ENCODE data around the gene RFTN1.
"Not testable (repeated sequence)": the region's sequence is repeated elsewhere in the genome, so short reads cannot be mapped to it uniquely, and the experiment has no call there.

The RFTN1 gene

DNA sequence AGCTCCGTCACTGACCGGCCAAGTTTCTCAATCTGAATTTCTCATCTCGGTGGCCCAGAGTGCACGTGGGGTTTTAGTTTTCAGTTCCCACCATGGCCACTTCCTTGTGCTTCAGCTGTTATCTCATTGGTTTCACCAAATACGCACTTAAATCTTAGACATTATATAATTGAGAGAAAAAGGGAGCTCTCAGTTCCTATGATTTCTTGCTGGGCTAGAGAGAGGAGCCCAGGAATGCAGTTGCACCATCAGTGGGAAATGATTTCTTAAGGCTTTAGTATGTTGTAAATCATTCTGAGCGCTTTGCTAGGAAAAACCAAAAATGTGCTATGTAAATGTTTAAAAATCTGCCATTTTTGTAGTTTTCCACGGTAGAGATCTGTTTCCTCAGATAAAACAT is 195.3 kb downstream of the RFTN1 start:
- DNase-seq = peak; percentile 77

DNA sequence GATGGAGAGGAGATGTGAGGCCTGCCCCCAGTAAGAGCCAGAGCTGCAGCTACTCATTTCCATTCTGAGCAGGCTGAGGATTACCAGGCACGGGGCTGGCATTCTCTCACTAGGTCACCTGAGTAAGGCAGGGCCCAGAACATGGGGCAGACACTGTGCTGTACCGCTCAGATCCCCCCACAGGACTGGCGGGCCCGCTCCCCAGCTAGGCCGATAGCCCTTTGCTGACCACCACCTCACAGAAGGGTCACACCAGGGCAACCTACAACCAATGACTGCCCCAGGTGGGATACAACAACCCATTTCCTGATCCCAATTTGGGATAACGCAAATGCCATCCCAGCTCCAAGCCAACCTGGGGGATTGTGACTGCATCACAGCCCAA is 195.9 kb downstream of the RFTN1 start:
- no peak for DNase-seq

DNA sequence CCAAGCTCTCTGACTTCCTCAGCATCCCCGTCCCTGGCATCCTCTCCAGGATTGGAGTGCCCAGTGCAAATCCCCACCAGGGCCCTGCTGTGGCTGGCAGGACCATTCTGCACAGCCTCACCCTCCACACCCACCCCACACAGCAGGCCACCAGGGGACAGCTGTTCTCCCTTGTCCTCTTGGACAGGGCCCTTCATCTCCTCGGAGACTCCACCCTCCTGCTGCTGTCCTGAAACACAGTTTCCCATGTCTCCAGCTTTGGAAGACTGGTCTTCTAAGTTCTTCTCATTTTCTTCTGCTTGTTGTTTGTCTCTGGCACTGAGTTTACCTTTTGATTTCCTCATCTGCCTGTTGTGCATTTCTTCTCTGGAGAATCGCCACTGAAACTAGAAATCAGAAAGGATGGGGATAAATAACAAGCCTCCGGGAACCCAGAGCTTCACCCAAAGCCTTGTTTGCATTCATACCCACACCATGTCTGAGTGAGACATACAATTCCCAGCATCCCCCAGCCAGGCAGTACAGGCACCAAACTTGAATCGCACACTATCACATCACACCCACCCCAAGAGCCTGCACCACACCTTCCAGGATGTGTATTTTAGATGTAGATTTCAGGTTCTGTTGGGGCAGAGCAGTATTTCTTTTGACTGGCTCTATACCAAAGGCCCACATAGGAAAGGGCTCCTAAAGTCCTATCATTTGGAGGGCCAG is 196.5 kb downstream of the RFTN1 start:
- no peak for DNase-seq

DNA sequence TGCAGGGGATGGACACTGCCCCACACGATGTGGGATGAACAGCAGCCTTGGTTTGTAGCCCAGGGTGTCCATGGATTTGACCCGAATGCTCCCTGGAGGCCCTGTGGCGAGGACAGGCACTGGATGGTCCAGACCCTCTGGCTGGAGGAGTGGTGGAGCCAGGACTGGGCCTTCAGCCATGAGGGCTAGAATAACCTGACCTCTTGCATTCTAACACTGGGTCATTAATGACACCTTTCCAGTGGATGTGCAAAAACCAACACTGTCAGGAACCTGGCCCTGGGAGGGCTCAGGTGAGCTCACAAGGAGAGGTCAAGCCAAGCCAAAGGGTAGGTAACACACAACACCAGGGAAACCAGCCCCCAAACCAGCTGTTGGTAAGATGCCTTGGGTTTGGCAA is 197.1 kb downstream of the RFTN1 start:
- DNase-seq = no peak

DNA sequence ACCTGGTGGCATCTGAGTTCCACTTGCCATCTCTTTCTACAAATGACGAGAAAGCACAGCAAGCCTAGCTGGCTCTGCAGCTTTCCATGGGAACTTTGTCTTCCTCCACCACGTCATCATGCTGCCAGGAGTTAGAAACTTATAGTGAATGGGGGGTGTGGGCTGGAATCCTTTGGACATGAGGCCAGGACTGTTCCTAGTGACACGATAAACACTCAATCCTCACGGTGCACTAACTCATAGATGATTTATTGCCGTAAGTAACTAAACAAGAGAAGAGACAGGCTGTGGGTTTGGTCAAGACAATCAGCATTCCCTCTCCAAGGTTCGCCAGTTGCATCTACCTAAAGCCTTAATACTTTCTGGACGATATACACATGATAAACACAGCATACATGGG is 197.9 kb downstream of the RFTN1 start:
- no peak for DNase-seq

DNA sequence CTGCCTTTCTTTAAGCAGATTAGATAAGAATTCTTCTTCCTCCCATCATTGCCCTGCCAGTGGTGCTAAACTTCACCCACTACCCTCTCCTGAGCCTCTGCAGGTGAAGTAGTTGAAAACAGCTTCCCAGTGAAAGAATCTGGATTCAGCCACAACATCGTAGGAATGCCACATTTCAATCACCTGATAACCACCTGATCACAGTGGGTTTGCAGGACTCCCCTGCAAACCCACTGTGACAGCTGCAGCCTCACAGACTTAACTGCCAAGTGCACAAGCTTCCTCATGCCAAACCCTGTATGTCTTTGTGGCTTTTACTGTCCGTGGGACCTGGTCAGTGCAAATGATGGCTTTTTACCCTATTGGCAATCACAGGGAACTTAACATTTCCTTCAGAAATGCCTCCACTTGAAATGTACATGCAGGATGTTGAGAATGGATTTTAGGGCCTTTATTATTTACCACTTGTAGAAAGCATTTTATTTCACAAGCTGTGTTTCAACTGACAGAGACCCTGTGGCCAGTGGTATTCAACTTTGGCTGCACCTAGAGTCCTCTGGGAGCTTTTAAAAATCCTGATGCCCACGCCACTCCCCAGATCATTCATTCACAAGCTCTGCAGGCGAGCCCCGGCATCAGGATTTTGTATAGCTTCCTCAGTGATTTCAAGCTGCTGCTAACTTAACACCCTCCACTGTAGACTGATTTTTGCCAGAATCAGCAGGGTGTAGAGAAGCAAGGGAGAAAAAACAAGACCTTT is 199.4 kb downstream of the RFTN1 start:
- no peak for DNase-seq

DNA sequence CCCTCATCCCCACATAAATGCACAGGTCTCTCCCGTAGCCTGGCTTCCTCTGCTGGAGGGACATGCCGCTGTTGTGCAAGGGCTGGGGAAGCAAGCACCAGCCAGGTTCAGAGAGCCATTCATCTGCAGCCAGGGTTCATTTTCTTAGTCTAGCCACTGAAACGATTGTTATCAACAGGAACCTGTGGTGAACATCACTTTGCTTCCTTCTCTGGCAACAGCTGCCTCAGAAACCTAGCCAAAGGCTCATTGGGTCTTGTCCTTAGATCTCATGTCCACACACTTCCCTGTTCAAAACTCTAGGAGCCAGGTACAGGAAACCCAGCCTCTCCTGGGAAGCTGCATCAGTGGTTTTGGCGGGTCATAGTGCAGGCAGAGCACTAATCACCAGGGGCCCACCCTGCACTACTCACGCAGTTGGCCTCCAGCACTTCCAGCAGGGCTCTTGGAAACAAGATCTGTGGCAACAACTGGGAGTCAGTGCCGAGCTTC is 201.5 kb downstream of the RFTN1 start:
- DNase-seq = no peak

DNA sequence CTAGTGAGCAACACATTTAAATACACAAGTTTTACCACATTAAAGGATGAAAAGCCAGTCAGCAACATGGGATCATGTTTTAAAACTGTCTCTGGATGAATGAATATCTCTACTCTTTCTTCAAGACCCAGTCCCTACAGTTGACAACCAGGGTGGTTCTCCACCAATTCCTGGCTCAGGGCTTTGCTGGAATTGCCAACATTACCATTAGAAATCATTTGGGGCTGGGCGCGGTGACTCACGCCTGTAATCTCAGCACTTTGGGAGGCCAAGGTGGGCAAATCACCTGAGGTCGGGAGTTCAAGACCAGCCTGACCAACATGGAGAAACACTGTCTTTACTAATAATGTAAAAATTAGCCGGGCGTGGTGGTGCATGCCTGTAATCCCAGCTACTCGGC is 203.0 kb downstream of the RFTN1 start:
- DNase-seq = not testable (repeated sequence)

DNA sequence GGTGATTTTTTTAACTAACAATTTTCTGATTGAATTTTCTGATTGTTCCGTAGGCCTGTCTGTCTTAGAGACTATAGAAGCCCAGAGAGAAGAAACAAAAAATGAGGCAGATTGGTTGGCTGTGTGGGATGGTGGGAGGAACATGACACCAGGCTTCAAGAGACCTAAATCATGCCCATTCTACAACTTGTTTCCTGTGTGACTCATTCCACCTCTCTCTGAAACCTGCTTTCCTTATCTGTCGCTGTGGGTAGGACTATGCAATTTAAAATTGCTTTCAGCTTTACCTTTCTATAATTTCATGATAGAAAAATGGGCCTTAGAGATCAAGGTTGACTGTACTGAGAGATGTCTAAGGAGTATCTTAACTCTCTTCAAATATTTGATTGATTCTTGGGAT is 203.9 kb downstream of the RFTN1 start:
- peak; percentile 30 for DNase-seq

DNA sequence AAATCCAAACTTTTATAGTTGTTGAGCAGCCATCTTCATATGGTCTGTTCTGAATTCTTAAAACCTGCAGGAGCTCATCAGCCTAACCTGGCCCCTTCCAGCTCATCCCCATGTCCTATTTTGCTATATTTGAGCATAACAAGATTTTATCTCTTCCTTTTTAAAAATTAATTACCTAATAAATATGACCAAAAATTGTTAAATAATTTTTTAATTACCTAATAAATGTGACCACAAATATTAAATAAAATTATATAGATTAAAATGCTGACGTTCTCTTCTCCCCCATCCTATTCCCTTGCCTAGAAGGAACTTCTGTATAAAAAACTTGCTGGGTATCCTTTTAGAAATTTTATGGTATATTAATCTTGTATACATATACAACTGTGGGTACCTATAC is 204.8 kb downstream of the RFTN1 start:
- no peak for DNase-seq

DNA sequence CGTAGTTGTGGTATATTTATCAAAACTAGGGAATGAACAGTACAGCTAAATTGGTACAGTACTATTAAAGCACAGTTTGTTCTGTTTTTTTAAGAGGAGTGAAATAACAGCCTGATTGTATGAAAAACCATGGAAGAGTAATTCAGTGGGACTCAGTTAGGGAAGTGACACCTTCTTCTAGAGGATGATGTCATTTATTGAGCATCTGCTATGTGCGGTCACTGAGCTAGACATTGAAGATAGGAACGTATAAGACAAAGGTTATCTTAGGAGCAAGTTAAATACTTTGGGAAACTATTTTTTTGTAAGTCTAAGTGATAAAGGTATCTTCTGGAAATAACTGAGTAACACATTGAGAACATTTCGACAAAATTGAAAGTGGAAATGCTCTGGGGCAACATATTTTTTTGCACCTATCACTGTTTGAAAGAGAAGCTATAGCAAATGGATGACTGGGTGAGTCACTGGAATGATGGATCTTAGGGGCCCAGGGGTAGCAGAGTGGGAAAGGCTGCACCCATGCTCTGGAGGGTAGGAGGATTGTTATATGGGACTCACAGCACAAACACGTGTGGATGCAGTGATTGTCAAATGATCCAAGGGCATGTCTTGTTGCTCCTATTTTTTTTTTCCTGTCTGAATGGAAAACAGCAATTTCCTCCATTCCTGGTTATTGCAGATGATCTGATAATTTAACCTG is 205.5 kb downstream of the RFTN1 start:
- no peak for DNase-seq

DNA sequence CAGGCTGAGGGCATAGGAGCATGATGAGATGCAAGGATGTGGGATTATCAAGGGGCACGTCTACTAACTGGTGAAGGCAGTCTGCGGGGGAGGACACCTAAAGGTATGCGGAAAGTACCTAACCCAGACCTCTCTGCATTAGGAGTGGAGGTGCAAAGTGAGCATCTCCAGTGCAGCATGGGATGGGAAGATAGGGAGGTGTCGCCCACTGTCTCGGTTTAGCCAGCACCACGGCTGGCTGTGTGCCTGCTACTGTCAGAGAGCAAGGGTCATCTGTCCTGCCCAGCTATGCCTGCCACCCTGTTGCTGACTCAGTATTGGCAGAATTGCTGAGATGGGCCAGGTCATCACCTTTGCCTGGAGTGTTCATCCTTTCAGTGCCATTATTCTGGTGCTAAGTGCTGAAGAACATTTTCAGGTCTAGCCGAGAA is 208.4 kb downstream of the RFTN1 start:
- no peak for DNase-seq

DNA sequence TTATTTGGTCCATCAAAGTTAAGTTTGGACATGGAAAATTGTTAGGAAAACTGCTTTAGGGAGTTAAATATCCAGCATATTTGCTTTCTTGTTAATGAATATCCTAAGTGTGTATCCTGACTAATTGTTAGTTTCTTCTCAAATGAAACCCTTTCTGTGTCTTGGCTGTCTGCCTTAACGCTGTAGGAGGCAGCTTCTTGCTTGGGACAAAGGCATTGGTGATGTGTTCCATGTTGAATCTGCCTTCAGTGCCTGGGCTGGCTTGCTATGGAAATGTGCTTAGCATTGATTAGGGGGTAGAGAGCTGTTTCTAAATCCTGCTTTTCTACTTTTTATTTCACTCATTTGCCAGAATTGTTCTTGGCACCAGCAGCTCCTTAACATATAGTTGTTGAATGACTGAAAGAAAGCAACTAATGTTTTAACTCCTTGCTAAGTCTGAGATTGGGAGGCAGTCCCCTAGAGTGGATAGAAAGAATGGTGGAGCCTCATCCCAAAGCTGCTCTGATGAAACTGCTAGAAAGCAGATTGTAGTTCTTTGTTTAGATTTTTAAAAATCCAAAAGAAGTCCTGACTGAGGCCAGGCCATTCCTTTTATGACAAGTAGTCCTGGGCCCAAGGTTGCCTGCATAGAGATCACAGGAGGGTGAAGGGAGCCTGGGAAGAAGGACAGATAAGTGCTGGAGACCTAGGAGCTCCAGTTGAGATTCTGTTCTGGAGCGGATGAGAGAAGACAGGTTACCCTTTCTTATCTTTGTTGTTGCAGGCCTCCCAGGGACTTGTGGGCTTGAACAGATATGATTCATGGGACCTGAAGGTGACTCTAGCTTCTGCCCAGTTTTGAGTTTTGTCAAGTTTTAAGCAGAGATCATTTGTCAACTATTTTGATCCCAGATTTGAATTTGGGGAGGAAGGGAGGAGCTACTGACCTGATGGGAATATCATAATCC is 209.2 kb downstream of the RFTN1 start:
- no peak for DNase-seq

DNA sequence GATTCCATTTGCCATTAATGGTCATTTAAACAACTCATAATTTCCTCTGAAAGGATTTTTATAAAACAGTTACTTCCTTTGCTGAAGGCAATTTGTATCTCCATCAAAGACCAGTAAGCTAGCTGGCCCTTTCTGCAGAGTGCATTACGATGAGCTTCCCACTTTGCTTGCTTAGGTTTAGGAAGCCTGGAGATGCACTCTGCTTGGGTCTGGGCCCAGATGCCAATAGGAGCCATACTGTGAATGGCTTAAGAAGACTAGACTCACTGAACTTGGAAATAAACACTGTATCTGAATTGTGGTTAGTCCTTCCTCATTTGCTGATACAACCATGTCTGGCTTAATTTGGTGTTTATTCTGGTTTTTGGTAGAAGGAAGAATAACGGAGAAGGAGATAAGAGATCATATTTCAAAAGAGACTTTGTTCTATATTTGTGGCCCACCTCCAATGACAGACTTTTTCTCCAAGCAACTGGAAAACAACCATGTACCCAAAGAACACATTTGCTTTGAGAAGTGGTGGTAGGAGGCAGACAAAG is 210.4 kb downstream of the RFTN1 start:
- DNase-seq = no peak

DNA sequence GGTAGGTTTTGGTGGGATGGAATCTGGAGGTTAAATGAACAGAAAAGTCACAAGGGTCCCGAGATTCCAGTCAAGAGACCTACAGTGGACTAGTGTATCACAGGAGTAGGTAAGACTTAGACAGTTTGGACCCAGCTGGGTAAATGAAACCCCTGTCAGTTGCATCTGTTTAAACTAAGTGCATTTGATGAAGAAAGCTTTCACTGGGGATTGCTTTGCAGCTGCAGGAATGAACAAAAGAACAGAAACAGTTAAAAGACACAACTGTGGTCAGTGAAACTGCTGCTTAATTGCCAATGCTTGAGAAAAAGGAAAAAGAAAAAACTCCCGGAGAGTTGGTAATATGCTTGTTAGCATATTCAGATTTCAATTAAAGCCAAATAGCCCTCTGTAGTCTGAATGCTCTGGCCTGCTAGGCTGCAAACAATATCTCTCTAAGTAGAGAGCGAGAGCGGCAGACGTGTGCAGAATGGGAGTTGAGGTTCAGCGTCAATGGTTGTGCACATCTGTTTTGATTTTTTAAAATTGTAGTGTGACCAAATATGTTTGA is 211.3 kb downstream of the RFTN1 start:
- DNase-seq = no peak

DNA sequence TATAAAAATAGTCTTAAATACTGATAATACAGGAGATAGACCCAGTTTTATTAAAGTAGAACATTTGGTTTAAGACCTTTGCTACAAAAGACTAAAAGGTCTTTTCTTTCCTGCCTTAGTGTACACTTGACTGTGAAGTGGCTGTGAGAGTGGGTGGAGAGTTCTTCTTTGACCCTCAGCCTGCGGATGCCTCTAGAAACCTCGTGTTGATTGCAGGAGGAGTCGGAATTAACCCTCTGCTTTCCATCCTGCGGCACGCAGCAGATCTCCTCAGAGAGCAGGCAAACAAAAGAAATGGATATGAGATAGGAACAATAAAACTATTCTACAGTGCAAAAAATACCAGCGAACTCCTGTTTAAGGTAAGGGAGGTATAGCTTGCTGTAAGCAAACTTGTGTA is 212.0 kb downstream of the RFTN1 start:
- DNase-seq = no peak

DNA sequence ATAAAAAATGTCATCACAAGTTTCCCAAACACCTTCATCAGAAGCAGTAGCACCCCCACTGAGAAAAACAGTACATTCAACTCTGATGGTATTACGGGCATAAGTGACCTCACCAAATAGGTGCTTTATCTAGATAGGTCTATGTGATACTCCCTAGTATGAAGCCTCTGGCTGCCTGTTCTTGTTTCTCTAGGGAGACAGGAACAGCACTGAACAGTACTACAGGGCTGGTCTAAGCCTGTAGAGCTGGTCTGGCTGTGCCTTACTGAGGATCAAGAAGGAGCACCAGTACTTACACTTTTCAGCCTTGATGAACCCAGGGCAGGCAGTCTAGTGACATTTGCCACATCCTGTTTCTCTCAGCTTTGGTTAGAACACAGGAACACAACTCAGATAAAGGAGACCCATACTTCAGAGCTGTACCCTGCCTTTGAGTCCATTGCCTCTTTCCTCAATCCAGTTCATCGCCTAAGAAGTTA is 212.6 kb downstream of the RFTN1 start:
- no peak for DNase-seq

DNA sequence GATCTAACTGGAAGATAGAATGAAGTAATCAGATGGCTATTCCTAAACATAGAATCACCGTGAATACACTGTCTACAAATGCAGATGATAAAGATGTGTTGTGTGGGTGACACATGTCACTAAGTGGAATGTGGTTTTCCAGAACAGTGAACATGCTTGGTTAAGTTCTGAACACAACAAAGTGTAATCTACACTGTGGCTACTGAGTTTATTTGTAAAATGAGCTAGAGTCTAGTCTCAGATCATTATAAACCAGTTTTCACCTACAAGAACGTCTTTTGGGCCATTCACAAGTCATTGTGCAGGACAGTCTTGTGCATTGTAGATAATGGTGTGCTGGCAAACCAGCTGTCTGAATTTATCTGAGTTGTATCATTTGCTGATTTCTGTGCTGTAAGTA is 213.2 kb downstream of the RFTN1 start:
- no peak for DNase-seq

DNA sequence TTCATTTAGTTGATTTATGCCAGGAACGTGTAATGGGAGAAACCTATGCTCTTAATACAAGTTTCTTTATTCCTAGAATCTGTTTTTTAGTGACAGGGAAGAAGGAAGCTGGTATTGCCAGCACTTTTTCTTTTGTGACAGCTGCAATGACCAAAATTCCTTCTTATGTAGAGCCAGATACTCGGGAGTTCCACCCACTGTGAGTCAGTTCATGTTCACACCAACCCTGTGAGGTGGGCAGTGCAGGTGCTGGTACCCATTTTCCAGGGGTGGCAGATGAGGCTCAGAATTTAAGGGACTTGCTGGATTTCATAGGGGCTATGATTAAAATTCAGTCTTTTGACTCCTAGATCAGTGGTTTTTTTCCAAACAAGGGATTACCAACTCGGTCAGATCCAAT is 213.8 kb downstream of the RFTN1 start:
- no peak for DNase-seq

DNA sequence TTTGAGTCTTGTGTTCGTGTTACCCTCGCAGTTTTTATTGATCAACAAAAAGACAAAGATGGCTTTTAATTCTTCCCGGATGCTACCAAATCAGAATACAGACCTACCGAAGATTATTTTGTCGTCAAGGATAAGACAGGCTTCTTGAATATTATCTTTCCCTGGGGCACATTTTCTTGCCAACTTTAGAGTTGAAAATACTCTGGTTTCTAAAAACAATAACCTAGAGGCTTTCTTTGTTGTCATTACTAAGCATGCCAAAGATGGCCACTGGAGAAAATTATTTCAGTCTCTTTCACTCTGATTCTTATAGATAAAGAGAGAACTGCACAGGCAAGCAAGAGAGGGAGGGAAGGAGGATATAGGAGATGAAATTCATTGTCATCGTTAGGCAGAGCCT is 214.6 kb downstream of the RFTN1 start:
- no peak for DNase-seq

DNA sequence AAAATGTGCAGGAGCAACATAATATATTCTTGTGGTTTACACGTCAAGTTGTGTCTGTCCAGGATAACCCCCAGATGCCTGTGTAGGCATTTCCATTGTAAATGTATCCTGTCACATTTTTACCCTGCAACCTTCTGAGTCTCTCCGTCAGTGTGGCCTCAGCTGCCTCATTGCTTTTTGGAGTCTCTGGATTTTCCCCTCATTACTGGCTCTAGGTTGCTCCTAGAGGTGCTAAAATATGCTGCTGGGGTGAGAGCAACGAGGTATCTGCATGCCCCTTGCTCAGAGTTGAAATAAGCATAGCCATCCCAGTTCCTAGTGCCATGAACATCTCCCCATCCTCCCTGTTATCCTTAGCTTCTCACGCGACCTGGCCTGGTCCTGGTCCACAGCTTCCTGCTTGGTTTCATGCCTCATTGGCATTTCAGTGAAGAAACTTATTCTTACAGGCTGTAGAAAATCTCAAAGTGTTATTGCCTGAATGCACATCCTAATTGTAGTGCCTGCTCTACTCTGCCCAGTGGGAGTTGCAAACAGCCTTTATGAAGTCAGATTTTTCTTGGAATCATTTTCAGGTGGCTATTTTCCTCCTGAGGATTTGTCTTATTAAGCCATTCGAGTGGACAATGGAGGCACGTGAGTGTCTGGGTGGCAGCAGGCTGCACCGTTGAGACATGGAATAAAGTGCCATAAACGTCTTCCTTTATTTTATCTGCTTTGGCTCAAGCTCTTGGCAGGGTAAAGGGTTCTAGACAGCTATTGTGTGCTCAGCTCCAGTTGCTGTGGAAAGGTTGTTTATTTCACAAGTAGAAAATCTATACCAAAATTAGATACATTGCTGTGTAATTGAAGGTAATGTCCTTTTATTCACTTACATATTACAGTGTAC is 215.3 kb downstream of the RFTN1 start:
- DNase-seq = no peak

All from fibroblast of skin of right quadriceps (primary cell).